HepG2 (cell line): ENCODE measurements around the gene MAPK11. TPM values are rescaled to one million over a fixed set of nuclear protein-coding genes. Genes with fewer than 3 reads are reported as not detected.

Experiments
- ATAC-seq: fragments of 200-7000 bp; cut with Tn5 transposase; 3 replicates; pipeline ENCODE4 v1.9.1; 2020; ENCODE audit warnings: mild to moderate bottlenecking, moderate library complexity
- BruUV-seq: library from RNA; stranded (reverse); fragments of 400-500 nt; replicated peaks from 2 replicates; lab custom pipeline; 2021; lab: Mats Ljungman, UMichigan
- CTCF ChIA-PET: fragments of 300-600 bp; formaldehyde crosslinking; extraction: SDS; loops from one replicate; lab custom pipeline; 2021; ENCODE audit warnings: low total read pairs, inconsistent platforms, low intra/inter-chr PET ratio; lab: Yijun Ruan, JAX
- POLR2A ChIA-PET: fragments of 350-600 bp; sonication (Branson Sonifier 250); formaldehyde crosslinking; loops from one replicate; lab custom pipeline; 2020; ENCODE audit warnings: antibody characterized with exemption, inconsistent platforms; lab: Yijun Ruan, JAX
- DNase-seq: peaks from one replicate; pipeline ENCODE4 v3.0.0-alpha.2; 2015; ENCODE audit warnings: low spot score
- FAIRE-seq: peaks from 3 replicates; lab custom pipeline; 2011; peaks lifted over from hg19 to GRCh38; lab: Jason Lieb, UNC
- H2AFZ ChIP-seq: one replicate; pipeline ENCODE4 v1.6.1; 2011; ENCODE audit warnings: low read length, inconsistent platforms
- H3K27ac ChIP-seq: fragments of 300-600 bp; 3 replicates; pipeline ENCODE4 v1.8.0; 2011; ENCODE audit warnings: mixed run types, mild to moderate bottlenecking, mixed read lengths, low read length, inconsistent platforms; ENCODE audit not compliant: insufficient read depth; ENCODE audit errors: extremely low read length
- H3K27me3 ChIP-seq, 2 experiments: fragments of 200-600 bp in 1 of 2; 2 replicates in 1 of 2; 3 replicates in 1 of 2; pipeline versions ENCODE4 v1.6.0 to v1.8.0; 2011; ENCODE audit warnings: low read length in 2 of 2, mild to moderate bottlenecking in 2 of 2, moderate library complexity in 2 of 2, inconsistent platforms in 1 of 2; ENCODE audit not compliant: insufficient read depth in 2 of 2, control insufficient read depth in 1 of 2
- H3K36me3 ChIP-seq, 2 experiments: fragments of 200-600 bp in 1 of 2; replicated peaks in 1 of 2; 2 replicates in 1 of 2; 3 replicates in 1 of 2; pipeline versions ENCODE4 v1.5.1 to v1.8.0; 2011; ENCODE audit warnings: low read length in 2 of 2, inconsistent platforms in 1 of 2; ENCODE audit not compliant: insufficient read depth in 2 of 2, control insufficient read depth in 1 of 2
- H3K4me1 ChIP-seq: 2 replicates; pipeline ENCODE4 v1.5.1; 2012; ENCODE audit warnings: low read length, inconsistent platforms; ENCODE audit not compliant: insufficient read depth
- H3K4me2 ChIP-seq: 2 replicates; pipeline ENCODE4 v1.6.0; 2011; ENCODE audit warnings: low read depth, low read length, inconsistent platforms
- H3K4me3 ChIP-seq, 3 experiments: fragments of 200-600 bp in 1 of 3; sonication (generic), shearing (Covaris generic) in 1 of 3; replicated peaks in 1 of 3; 2 replicates each; pipeline ENCODE4 v1.5.1; 2011 to 2016; ENCODE audit warnings: low read length in 3 of 3, inconsistent platforms in 2 of 3, low read depth in 2 of 3, mild to moderate bottlenecking in 2 of 3, control low read depth in 1 of 3, mixed read lengths in 1 of 3; ENCODE audit not compliant: insufficient read depth in 1 of 3
- H3K79me2 ChIP-seq: one replicate; pipeline ENCODE4 v1.6.1; 2011; ENCODE audit warnings: low read length, inconsistent platforms; ENCODE audit not compliant: insufficient read depth
- H3K9ac ChIP-seq: 2 replicates; pipeline ENCODE4 v1.6.0; 2011; ENCODE audit warnings: mild to moderate bottlenecking, low read depth, low read length, inconsistent platforms; ENCODE audit not compliant: insufficient read depth
- H3K9me3 ChIP-seq: 2 replicates; pipeline ENCODE4 v1.5.1; 2012; ENCODE audit warnings: mild to moderate bottlenecking, low read length
- H4K20me1 ChIP-seq: 2 replicates; pipeline ENCODE4 v1.6.0; 2011; ENCODE audit warnings: inconsistent platforms, mild to moderate bottlenecking, low read length, moderate library complexity; ENCODE audit not compliant: insufficient read depth
- DPF2 ChIP-seq: sonication (generic); formaldehyde crosslinking; IDR thresholded peaks from 2 replicates; pipeline ENCODE4 v1.4.0; 2020; ENCODE audit warnings: mild to moderate bottlenecking, low read depth, missing genetic modification reagents, borderline replicate concordance
- ELF3 ChIP-seq: IDR thresholded peaks from 2 replicates; pipeline ENCODE4 v1.6.1; 2016; ENCODE audit warnings: missing genetic modification reagents, missing compliant biosample characterization
- NFKBIZ ChIP-seq: IDR thresholded peaks from 2 replicates; pipeline ENCODE4 v1.6.1; 2018; ENCODE audit warnings: missing genetic modification reagents, missing compliant biosample characterization
- PCBP2 ChIP-seq: fragments of 200-400 bp; formaldehyde crosslinking; optimal IDR thresholded peaks from 2 replicates; pipeline ENCODE3; 2018; ENCODE audit warnings: low read length, low read depth; ENCODE audit not compliant: poor library complexity, severe bottlenecking
- PHF21A ChIP-seq: sonication (generic); formaldehyde crosslinking; IDR thresholded peaks from 2 replicates; pipeline ENCODE4 v1.5.0; 2020; ENCODE audit warnings: mild to moderate bottlenecking, missing genetic modification reagents
- RAD21 ChIP-seq: fragments of 450-650 bp; formaldehyde crosslinking; IDR thresholded peaks from 2 replicates; pipeline ENCODE4 v1.5.0; 2020; ENCODE audit warnings: mild to moderate bottlenecking
- SOX6 ChIP-seq, 2 experiments: fragments of 450-650 bp in 1 of 2; sonication (generic) in 1 of 2; formaldehyde crosslinking in 1 of 2; IDR thresholded peaks; 2 replicates each; pipeline versions ENCODE4 v1.4.0 to v1.6.1; 2017 to 2020; ENCODE audit warnings: antibody characterized with exemption in 1 of 2, mild to moderate bottlenecking in 1 of 2, missing genetic modification reagents in 1 of 2
- SP140L ChIP-seq: sonication (generic); formaldehyde crosslinking; IDR thresholded peaks from 2 replicates; pipeline ENCODE4 v1.4.0; 2020; ENCODE audit warnings: missing genetic modification reagents, borderline replicate concordance
- TAF1 ChIP-seq: sonication (generic); formaldehyde crosslinking; IDR thresholded peaks from 2 replicates; pipeline ENCODE4 v1.4.0; 2020; ENCODE audit warnings: missing genetic modification reagents
- ZNF326 ChIP-seq: sonication (generic); formaldehyde crosslinking; IDR thresholded peaks from 2 replicates; pipeline ENCODE4 v1.4.0; 2020; ENCODE audit warnings: missing genetic modification reagents, borderline replicate concordance
- ZNF496 ChIP-seq: sonication (generic); formaldehyde crosslinking; IDR thresholded peaks from 2 replicates; pipeline ENCODE4 v1.8.1; 2023; ENCODE audit warnings: mild to moderate bottlenecking, moderate library complexity, missing genetic modification reagents; ENCODE audit not compliant: insufficient replicate concordance
- ZNF530 ChIP-seq: sonication (generic); formaldehyde crosslinking; IDR thresholded peaks from 2 replicates; pipeline ENCODE4 v1.5.0; 2020; ENCODE audit warnings: low read depth, mild to moderate bottlenecking, missing genetic modification reagents
- ZNF629 ChIP-seq: sonication (generic); formaldehyde crosslinking; conservative IDR thresholded peaks from 2 replicates; pipeline ENCODE4 v1.5.0; 2020; ENCODE audit warnings: missing genetic modification reagents
- ZNF773 ChIP-seq: sonication (generic); formaldehyde crosslinking; IDR thresholded peaks from 2 replicates; pipeline ENCODE4 v1.4.0; 2020; ENCODE audit warnings: missing genetic modification reagents, borderline replicate concordance
- ZNF891 ChIP-seq: sonication (generic); formaldehyde crosslinking; IDR thresholded peaks from 2 replicates; pipeline ENCODE4 v1.5.0; 2020; ENCODE audit warnings: mild to moderate bottlenecking, missing genetic modification reagents
- ZSCAN30 ChIP-seq: sonication (generic); formaldehyde crosslinking; IDR thresholded peaks from 2 replicates; pipeline ENCODE4 v1.5.0; 2020; ENCODE audit warnings: mild to moderate bottlenecking, missing genetic modification reagents
- WGBS: methylation state at CpG from one replicate; pipeline ENCODE4 v1.1.6; 2017; ENCODE audit warnings: low lambda C conversion rate; 5-methylcytosine and 5-hydroxymethylcytosine counted together
- in situ Hi-C: cut with HindIII; loops from 2 replicates; pipeline ENCODE4 v1.10.0; 2017; ENCODE audit warnings: low pct_unique_long_range_greater_than_20kb; ENCODE audit not compliant: extremely low pct_ligation_motif_present
- intact Hi-C: fragments of 100-400 bp; cut with micrococcal nuclease; formaldehyde crosslinking; loops from one replicate; pipeline ENCODE4 v1.10.0; 2022; ENCODE audit not compliant: unreplicated experiment
- polyA plus RNA-seq, 8 experiments: library from polyadenylated mRNA; depleted of rRNA in 3 of 8; stranded (reverse) in 7 of 8; unstranded in 1 of 8; fragments of >200 nt; fragmentation: Illumina TruSeq in 4 of 8; extraction: Trizol in 4 of 8; gene quantifications; 2 replicates each; pipeline versions ENCODE4 v1.2.1 to v1.2.3, GENCODE V29; 2011 to 2016; ENCODE audit warnings: low read depth in 4 of 8, missing spikeins in 1 of 8, mixed read lengths in 1 of 8; ENCODE audit not compliant: insufficient read depth in 1 of 8
- total RNA-seq, 5 experiments: library from RNA; depleted of rRNA; stranded (reverse); fragments of >200 nt; fragmentation: Illumina TruSeq; extraction: Trizol; gene quantifications; 2 replicates each; pipeline ENCODE4 v1.2.3, GENCODE V29; 2016; ENCODE audit warnings: low read depth in 1 of 5
- TF ChIP-seq, protein P1 (sequence below): sonication (generic); formaldehyde crosslinking; IDR thresholded peaks from 2 replicates; pipeline ENCODE4 v1.4.0; 2020; ENCODE audit warnings: missing genetic modification reagents
- TF ChIP-seq, protein P2 (sequence below): sonication (generic); formaldehyde crosslinking; IDR thresholded peaks from 2 replicates; pipeline ENCODE4 v1.8.1; 2023; ENCODE audit warnings: mild to moderate bottlenecking, missing genetic modification reagents, borderline replicate concordance

MAPK11 gene
- total and polyA plus RNA-seq, 2 of the 13 experiments (the other 11 are each of a cell fraction or from before 2014, with no cell fraction given): 0.15 to 0.17 TPM

DNA sequence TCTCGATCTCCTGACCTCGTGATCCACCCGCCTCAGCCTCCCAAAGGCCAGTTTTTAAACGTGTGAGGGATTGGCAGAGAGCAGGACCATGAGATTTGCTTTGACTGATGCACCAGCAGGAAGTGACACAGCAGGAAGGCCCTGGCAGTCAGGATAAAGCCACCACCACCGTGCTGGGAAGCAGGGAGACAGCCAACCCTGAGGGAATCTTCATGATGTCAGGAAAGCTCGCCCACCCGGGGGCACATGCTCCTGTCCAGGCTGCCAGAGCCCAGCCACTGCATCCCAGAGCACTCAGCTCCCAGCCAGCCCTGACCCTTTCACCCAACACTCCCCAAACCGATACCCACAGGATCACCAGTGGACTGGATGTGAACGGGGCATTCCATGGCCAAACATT is 31.4 kb downstream of the MAPK11 start:
- POLR2A ChIA-PET: no interaction called here
- Histone ChIP-seq H2AFZ (no peak overlapping the region), H3K4me3 (no peak overlapping the region), H3K9me3 (no peaks in the 10 kb centered on the region), H4K20me1 (peaks cover 14% of the 10 kb centered on the region), H3K36me3 (peaks cover 11 to 19% of the 10 kb centered on the region in 2 experiments; a peak in 4 of 5 replicates), H3K27ac (no peak overlapping the region), H3K4me2 (no peak overlapping the region), H3K27me3 (no peaks in the 10 kb centered on the region; a peak in 1 of 5 replicates), H3K4me1 (peaks cover 9% of the 10 kb centered on the region; the same call in 1 of the 2 replicates), H3K9ac (no peak overlapping the region), H3K79me2 (peaks cover 45% of the 10 kb centered on the region)
- FAIRE-seq: no peak
- WGBS: 90% methylated on average over 7 of the region's 9 CpGs
- BruUV-seq: no TSS peak
- TF ChIP-seq PCBP2: no peak
- TF ChIP-seq ZNF629 (CRISPR knock-in tag): no peak
- TF ChIP-seq PHF21A: no peak
- TF ChIP-seq, protein P1, sequence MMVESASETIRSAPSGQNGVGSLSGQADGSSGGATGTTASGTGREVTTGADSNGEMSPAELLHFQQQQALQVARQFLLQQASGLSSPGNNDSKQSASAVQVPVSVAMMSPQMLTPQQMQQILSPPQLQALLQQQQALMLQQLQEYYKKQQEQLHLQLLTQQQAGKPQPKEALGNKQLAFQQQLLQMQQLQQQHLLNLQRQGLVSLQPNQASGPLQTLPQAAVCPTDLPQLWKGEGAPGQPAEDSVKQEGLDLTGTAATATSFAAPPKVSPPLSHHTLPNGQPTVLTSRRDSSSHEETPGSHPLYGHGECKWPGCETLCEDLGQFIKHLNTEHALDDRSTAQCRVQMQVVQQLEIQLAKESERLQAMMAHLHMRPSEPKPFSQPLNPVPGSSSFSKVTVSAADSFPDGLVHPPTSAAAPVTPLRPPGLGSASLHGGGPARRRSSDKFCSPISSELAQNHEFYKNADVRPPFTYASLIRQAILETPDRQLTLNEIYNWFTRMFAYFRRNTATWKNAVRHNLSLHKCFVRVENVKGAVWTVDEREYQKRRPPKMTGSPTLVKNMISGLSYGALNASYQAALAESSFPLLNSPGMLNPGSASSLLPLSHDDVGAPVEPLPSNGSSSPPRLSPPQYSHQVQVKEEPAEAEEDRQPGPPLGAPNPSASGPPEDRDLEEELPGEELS (CRISPR knock-in tag): no peak
- no peak for TF ChIP-seq SP140L (CRISPR knock-in tag)
- TF ChIP-seq, protein P2, sequence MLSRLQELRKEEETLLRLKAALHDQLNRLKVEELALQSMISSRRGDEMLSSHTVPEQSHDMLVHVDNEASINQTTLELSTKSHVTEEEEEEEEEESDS: no peak
- TF ChIP-seq ZNF326 (CRISPR knock-in tag): no peak
- TF ChIP-seq ZNF773 (CRISPR knock-in tag): no peak
- TF ChIP-seq SOX6 (IDR thresholded peaks at IDR 0.05): no peak
- TF ChIP-seq SOX6 (CRISPR knock-in tag; IDR thresholded peaks at IDR 0.05): no peak
- no peak for TF ChIP-seq ZNF891 (CRISPR knock-in tag)
- TF ChIP-seq RAD21 (CRISPR knock-in tag): no peak
- no peak for TF ChIP-seq ELF3 (CRISPR knock-in tag)
- no peak for TF ChIP-seq ZNF496
- TF ChIP-seq NFKBIZ (CRISPR knock-in tag): no peak
- TF ChIP-seq TAF1 (CRISPR knock-in tag): no peak
- no peak for TF ChIP-seq ZSCAN30 (CRISPR knock-in tag)
- no peak for TF ChIP-seq ZNF530 (CRISPR knock-in tag)
- no peak for TF ChIP-seq DPF2 (CRISPR knock-in tag)
- in situ Hi-C loops (no loop called here), intact Hi-C loops (no loop called here)
- DNase-seq: no peak
- CTCF ChIA-PET: no interaction called here
- no peak for ATAC-seq
